Right lobe of liver (tissue), 6 donors: ENCODE results near the gene GULP1. TPM values are rescaled to one million over a fixed set of nuclear protein-coding genes. Genes with fewer than 3 reads are reported as not detected.
"Not testable (repeated sequence)": the region's sequence is repeated elsewhere in the genome, so short reads cannot be mapped to it uniquely, and the experiment has no call there.

Experiments used
- ATAC-seq, 4 donors: fragments of 200-7000 bp; cut with Tn5 transposase; one replicate each; pipeline ENCODE4 v1.9.1; 2020; ENCODE audit warnings: mild to moderate bottlenecking in 4 of 4, moderate library complexity in 4 of 4
- DNase-seq, 3 donors: peaks; one replicate each; pipeline ENCODE4 v3.0.0-alpha.2; 2020
- H3K27ac ChIP-seq, 3 donors: fragments of 200-600 bp; one replicate each; pipeline ENCODE4 v1.8.0; 2022
- H3K27me3 ChIP-seq, 2 donors: fragments of 200-600 bp; one replicate each; pipeline ENCODE4 v1.8.0; 2022
- H3K36me3 ChIP-seq, 4 donors: fragments of 200-600 bp; sonication (generic) in 1 of 4; one replicate each; pipeline versions ENCODE4 v1.5.1 to v1.8.0; 2017 to 2022; ENCODE audit warnings: control low read depth in 1 of 4
- H3K4me1 ChIP-seq, 4 donors: fragments of 200-600 bp; sonication (generic) in 1 of 4; one replicate each; pipeline versions ENCODE4 v1.5.1 to v1.8.0; 2017 to 2022; ENCODE audit warnings: control low read depth in 1 of 4
- H3K4me3 ChIP-seq, 3 donors: fragments of 200-600 bp; one replicate each; pipeline ENCODE4 v1.8.0; 2022
- H3K9me3 ChIP-seq, 4 donors: fragments of 200-600 bp; sonication (generic) in 1 of 4; one replicate each; pipeline versions ENCODE4 v1.5.1 to v1.8.0; 2017 to 2022; ENCODE audit warnings: control low read depth in 1 of 4
- CTCF ChIP-seq, 4 donors: fragments of 200-600 bp in 3 of 4; fragments of 450-650 bp in 1 of 4; IDR thresholded peaks; one replicate each; pipeline versions ENCODE4 v1.5.1 to v1.8.0; 2016 to 2022; ENCODE audit warnings: antibody characterized with exemption in 4 of 4, mild to moderate bottlenecking in 2 of 4
- POLR2A ChIP-seq: fragments of 450-650 bp; IDR thresholded peaks from one replicate; pipeline ENCODE4 v1.6.1; 2017; ENCODE audit warnings: antibody characterized with exemption, mild to moderate bottlenecking
- WGBS: methylation state at CpG from one replicate; pipeline ENCODE4 v1.1.6; 2018; ENCODE audit warnings: low coverage, low lambda C conversion rate; ENCODE audit not compliant: insufficient coverage; ENCODE audit errors: missing lambda C conversion rate; 5-methylcytosine and 5-hydroxymethylcytosine counted together
- intact Hi-C, 2 donors: fragments of 100-400 bp; cut with DNase I; formaldehyde crosslinking; loops; one replicate each; pipeline versions ENCODE4 v1.11.2 to v1.14.1; 2022
- total RNA-seq, 6 experiments: library from RNA; depleted of rRNA in 2 of 6; stranded (reverse); fragments of >200 nt in 2 of 6; fragmentation: NEBNext Ultra II Directional in 3 of 6; extraction: Animal tissue kit (Norgen Biotek cat#: 25700) in 3 of 6; gene quantifications; one replicate each; pipeline versions ENCODE4 v1.1.0 to v1.2.4, GENCODE V29; 2016 to 2023
- donor health status: DM: no; HTN: yes; CAD: no.
- donor health status: DM: no; HTN: no; CAD: no.
- donor health status: DM: no; HTN: no; CAD: no.
- donor health status: DM: no; HTN: yes; CAD: no.
- donor health status: DM: no; HTN: yes; CAD: no.

The GULP1 gene
- total RNA-seq, 6 experiments from 2014 or later, result 0.42 to 4.4 (median 0.89) TPM

DNA sequence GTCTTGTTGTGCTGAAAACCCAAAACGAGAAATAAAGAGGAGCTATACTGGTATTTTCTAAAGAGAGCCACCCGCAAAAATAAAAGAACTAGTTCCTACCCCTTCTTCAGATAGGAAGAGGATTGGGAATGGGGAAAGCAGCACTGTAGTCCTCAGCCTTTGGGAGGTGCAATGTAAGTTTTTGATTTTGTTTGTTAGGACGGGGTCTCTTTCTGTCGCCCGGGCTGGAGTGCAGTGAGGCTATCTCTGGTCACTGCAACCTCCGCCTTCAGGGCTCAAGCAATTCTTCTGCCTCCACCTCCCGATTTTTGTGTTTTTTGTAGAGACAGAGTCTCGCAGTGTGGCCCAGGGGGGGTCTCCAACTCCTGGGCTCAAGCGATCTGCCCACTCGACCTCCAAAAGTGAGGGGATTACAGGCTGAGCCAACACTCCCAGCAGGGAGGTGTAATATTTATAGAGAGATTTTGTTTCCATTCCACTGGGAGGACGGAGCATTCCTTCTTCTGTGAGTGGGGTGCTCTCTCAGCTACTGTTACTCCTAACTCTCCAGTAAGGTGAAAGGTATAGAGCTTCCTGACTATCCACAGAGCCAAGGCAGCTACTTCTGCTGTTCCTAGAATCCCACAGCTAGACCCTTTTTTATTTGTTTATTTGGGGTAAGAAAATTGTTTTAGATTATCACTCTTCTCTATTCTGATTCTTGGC, 13.1 kb upstream of the GULP1 start:
- peaks cover 0 to 4% (median 0%) of the 10 kb centered on the region in 4 donors for H3K4me1 ChIP-seq
- TF ChIP-seq CTCF (IDR thresholded peaks at IDR 0.05) (no peak), POLR2A (no peak)
- H3K4me3 ChIP-seq, result no peak overlapping the region
- peaks cover 0 to 6% of the 10 kb centered on the region in 2 donors for H3K27me3 ChIP-seq
- no peak for ATAC-seq
- no peaks in the 10 kb centered on the region for H3K36me3 ChIP-seq
- H3K9me3 ChIP-seq, result no peaks in the 10 kb centered on the region
- 47% methylated on average over 6 of the region's 11 CpGs for WGBS
- intact Hi-C loops, result no loop called here
- DNase-seq, result no peak
- H3K27ac ChIP-seq, result no peak overlapping the region

DNA sequence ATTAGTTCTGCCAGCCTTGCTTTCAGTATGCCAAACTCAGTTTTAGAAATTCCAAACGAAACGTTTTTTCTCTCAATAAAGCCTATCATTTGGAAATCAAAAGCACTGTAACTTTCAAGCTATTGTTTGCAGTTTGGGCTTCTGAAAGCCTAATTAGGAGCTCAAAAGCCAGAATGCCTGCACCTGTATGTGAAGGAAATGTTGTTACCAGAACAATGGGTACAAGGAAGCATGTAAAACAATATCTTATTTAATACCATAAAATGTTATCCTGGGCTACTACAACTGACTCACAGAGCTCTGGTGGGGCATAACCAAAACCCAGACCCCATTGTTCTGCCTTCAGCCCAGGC, 12.6 kb upstream of the GULP1 start:
- Histone ChIP-seq H3K27me3 (peaks cover 0 to 6% of the 10 kb centered on the region in 2 donors), H3K4me3 (no peak overlapping the region), H3K36me3 (no peaks in the 10 kb centered on the region), H3K4me1 (peaks cover 0 to 4% (median 0%) of the 10 kb centered on the region in 4 donors), H3K9me3 (no peaks in the 10 kb centered on the region), H3K27ac (no peak overlapping the region)
- DNase-seq, result no peak
- no peak for TF ChIP-seq POLR2A
- TF ChIP-seq CTCF (IDR thresholded peaks at IDR 0.05), result no peak
- WGBS, result 4% methylated on average over 2 of the region's 2 CpGs
- intact Hi-C loops, result no loop called here
- ATAC-seq, result no peak

DNA sequence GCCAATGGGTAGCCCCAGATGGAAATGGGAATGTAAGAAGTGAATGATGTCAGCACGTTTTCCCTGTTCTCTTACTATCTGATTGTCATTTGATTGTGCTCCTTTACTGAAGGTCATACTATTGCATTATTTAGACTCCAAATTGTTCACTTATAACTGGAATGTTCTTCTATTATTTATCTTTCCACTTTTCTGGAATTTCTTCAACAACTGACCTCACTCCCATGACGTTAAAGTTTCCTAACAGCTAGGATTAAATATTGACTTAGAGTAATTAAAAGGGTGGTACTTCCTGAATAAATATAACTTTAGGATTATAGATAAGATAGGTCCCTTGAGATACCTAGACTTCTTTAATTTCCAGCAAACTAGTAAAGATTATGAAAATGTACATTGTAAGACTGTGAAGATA, 10.9 kb upstream of the GULP1 start:
- ATAC-seq (peak in 3 of 4 donors; percentile 33 to 74 (median 44)), DNase-seq (no peak)
- intact Hi-C loops, result no loop called here
- Histone ChIP-seq H3K27ac (no peak overlapping the region), H3K4me3 (no peak overlapping the region), H3K9me3 (no peaks in the 10 kb centered on the region), H3K27me3 (peaks cover 0 to 6% of the 10 kb centered on the region in 2 donors), H3K4me1 (peaks cover 0 to 4% (median 0%) of the 10 kb centered on the region in 4 donors), H3K36me3 (no peaks in the 10 kb centered on the region)
- TF ChIP-seq POLR2A (no peak), CTCF (IDR thresholded peaks at IDR 0.05) (no peak)
- WGBS, result 21% methylated on average over 2 of the region's 2 CpGs

DNA sequence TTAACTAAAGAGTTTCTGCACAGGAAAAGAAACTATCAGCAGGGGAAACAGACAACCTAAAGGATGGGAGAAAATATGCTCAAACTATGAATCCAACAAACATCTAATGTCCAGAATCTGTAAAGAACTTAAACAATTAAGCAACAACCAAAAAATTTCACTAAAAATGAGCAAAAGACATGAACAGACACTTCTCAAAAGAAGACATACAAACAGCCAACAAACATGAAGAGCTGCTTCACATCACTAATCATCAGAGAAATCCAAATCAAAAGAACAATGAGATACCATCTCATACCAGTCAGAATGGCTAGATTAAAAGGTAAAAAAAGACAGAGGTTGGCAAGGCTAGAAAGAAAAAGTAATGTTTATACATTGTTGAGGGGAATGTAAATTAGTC, 8.8 kb upstream of the GULP1 start:
- intact Hi-C loops, result no loop called here
- Histone ChIP-seq H3K4me1 (peaks cover 0 to 4% (median 0%) of the 10 kb centered on the region in 4 donors), H3K36me3 (no peaks in the 10 kb centered on the region), H3K27ac (no peak overlapping the region), H3K27me3 (peaks cover 0 to 6% of the 10 kb centered on the region in 2 donors), H3K4me3 (no peak overlapping the region), H3K9me3 (no peaks in the 10 kb centered on the region)
- no peak for TF ChIP-seq POLR2A
- no peak for TF ChIP-seq CTCF (IDR thresholded peaks at IDR 0.05)
- ATAC-seq (no peak), DNase-seq (no peak)

DNA sequence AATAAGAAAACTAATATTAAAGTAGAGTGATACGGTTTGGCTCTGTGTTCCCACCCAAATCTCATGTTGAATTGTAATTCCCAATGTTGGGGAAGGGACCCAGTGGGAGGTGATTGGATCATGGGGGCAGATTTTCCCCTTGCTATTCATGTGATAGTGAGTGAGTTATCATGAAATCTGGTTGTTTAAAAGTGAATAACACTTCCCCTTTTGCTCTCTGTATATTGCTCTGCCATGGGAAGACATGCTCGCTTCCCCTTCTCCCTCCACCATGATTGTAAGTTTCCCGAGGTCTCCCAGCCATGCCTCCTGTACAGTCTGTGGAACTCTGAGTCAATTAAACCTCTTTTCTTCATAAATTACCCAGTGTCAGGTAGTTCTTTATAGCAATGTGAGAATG, 7.4 kb upstream of the GULP1 start:
- H3K9me3 ChIP-seq, intact Hi-C loops, ATAC-seq, H3K4me1 ChIP-seq, H3K4me3 ChIP-seq, H3K27me3 ChIP-seq, H3K36me3 ChIP-seq, H3K27ac ChIP-seq, DNase-seq: not testable (repeated sequence)
- 75% methylated on average over 3 of the region's 3 CpGs for WGBS
